GM23338 (cell line): Measurements from ENCODE around the gene SH3RF3. TPM values are rescaled to one million over a fixed set of nuclear protein-coding genes. Genes with fewer than 3 reads are reported as not detected.

ENCODE experiments used
- ATAC-seq: fragments of 200-7000 bp; cut with Tn5 transposase; 3 replicates; pipeline ENCODE4 v1.9.1; 2020
- DNase-seq: peaks from one replicate; pipeline ENCODE4 v3.0.0-alpha.2; 2015; ENCODE audit warnings: low spot score
- H2AFZ ChIP-seq: fragments of 200-600 bp; sonication (generic); 2 replicates; pipeline ENCODE4 v1.8.0; 2016; ENCODE audit warnings: antibody characterized with exemption, mild to moderate bottlenecking, moderate library complexity
- H3F3A ChIP-seq: fragments of 200-600 bp; sonication (generic); replicated peaks from 2 replicates; pipeline ENCODE4 v1.8.0; 2017; ENCODE audit warnings: antibody characterized with exemption, mixed run types, low read depth
- H3K27ac ChIP-seq: fragments of 200-600 bp; sonication (generic); 2 replicates; pipeline ENCODE4 v1.6.1; 2016; ENCODE audit warnings: low read depth
- H3K27me3 ChIP-seq: fragments of 200-600 bp; sonication (generic); 2 replicates; pipeline ENCODE4 v1.8.0; 2016; ENCODE audit warnings: mild to moderate bottlenecking, mixed run types, moderate library complexity; ENCODE audit not compliant: insufficient read depth
- H3K36me3 ChIP-seq: fragments of 200-600 bp; sonication (generic); 2 replicates; pipeline ENCODE4 v1.8.0; 2016; ENCODE audit warnings: mild to moderate bottlenecking; ENCODE audit not compliant: insufficient read depth
- H3K4me1 ChIP-seq: fragments of 200-600 bp; sonication (generic); 2 replicates; pipeline ENCODE4 v1.8.0; 2016; ENCODE audit warnings: mild to moderate bottlenecking, moderate library complexity; ENCODE audit not compliant: insufficient read depth
- H3K4me2 ChIP-seq: fragments of 200-600 bp; sonication (generic); 2 replicates; pipeline ENCODE4 v1.7.1; 2017; ENCODE audit warnings: mixed run types
- H3K4me3 ChIP-seq: fragments of 200-600 bp; sonication (generic); 2 replicates; pipeline ENCODE4 v1.6.1; 2016; ENCODE audit warnings: mixed run types
- H3K79me2 ChIP-seq: fragments of 200-600 bp; sonication (generic); replicated peaks from 2 replicates; pipeline ENCODE4 v1.8.0; 2017; ENCODE audit warnings: mild to moderate bottlenecking; ENCODE audit not compliant: insufficient read depth
- H3K9me2 ChIP-seq: fragments of 200-600 bp; sonication (generic); 2 replicates; pipeline ENCODE4 v1.8.0; 2017; ENCODE audit not compliant: insufficient read depth
- H4K20me1 ChIP-seq: fragments of 200-600 bp; sonication (generic); replicated peaks from 2 replicates; pipeline ENCODE4 v1.8.0; 2017; ENCODE audit warnings: mild to moderate bottlenecking; ENCODE audit not compliant: insufficient read depth
- H3K27ac Mint-ChIP-seq: 2 replicates; pipeline ENCODE4 v1.8.0; 2020; ENCODE audit warnings: inconsistent platforms, mild to moderate bottlenecking, moderate library complexity, mixed read lengths
- H3K27me3 Mint-ChIP-seq: 3 replicates; pipeline ENCODE4 v1.8.0; 2022; ENCODE audit warnings: low read depth, mild to moderate bottlenecking, moderate library complexity, mixed read lengths, inconsistent platforms; ENCODE audit not compliant: insufficient read depth, poor library complexity
- H3K36me3 Mint-ChIP-seq: 3 replicates; pipeline ENCODE4 v1.8.0; 2021; ENCODE audit warnings: low read depth, mild to moderate bottlenecking, inconsistent platforms, moderate library complexity, mixed read lengths
- H3K4me1 Mint-ChIP-seq: 3 replicates; pipeline ENCODE4 v1.8.0; 2020; ENCODE audit warnings: mild to moderate bottlenecking, inconsistent platforms, mixed read lengths
- H3K4me3 Mint-ChIP-seq: 3 replicates; pipeline ENCODE4 v1.8.0; 2021; ENCODE audit warnings: moderate library complexity, mild to moderate bottlenecking, inconsistent platforms, mixed read lengths
- H3K9me3 Mint-ChIP-seq: 3 replicates; pipeline ENCODE4 v1.8.0; 2020; ENCODE audit warnings: moderate library complexity, mild to moderate bottlenecking, inconsistent platforms, mixed read lengths
- EZH2 ChIP-seq: fragments of 200-600 bp; sonication (generic); IDR thresholded peaks from one replicate; pipeline ENCODE4 v1.8.0; 2017; ENCODE audit warnings: antibody characterized with exemption, mild to moderate bottlenecking, low read depth; ENCODE audit not compliant: unreplicated experiment
- JUNB ChIP-seq: IDR thresholded peaks from one replicate; pipeline ENCODE4 v1.6.1; 2016; ENCODE audit warnings: antibody characterized with exemption; ENCODE audit not compliant: unreplicated experiment
- NANOG ChIP-seq: IDR thresholded peaks from 2 replicates; pipeline ENCODE4 v1.6.1; 2016; ENCODE audit warnings: antibody characterized with exemption, borderline replicate concordance
- POLR2AphosphoS5 ChIP-seq: IDR thresholded peaks from 2 replicates; pipeline ENCODE4 v1.6.1; 2016; ENCODE audit warnings: antibody characterized with exemption, low read depth
- REST ChIP-seq: IDR thresholded peaks from one replicate; pipeline ENCODE4 v1.6.1; 2018; ENCODE audit warnings: antibody characterized with exemption; ENCODE audit not compliant: unreplicated experiment
- STAT1 ChIP-seq: IDR thresholded peaks from one replicate; pipeline ENCODE4 v1.6.1; 2016; ENCODE audit warnings: antibody characterized with exemption; ENCODE audit not compliant: unreplicated experiment
- ZNF114 ChIP-seq: fragments of 250-450 bp; sonication (Bioruptor Pico); IDR thresholded peaks from 2 replicates; pipeline ENCODE4 v1.5.0; 2020; ENCODE audit warnings: mild to moderate bottlenecking, moderate library complexity
- ZNF331 ChIP-seq: fragments of 250-450 bp; sonication (Bioruptor Pico); IDR thresholded peaks from 2 replicates; pipeline ENCODE4 v1.5.0; 2020; ENCODE audit warnings: low read depth, mild to moderate bottlenecking, moderate library complexity
- polyA plus RNA-seq: library from polyadenylated mRNA; unstranded; fragments of >200 nt; fragmentation: Nextera tagmentation; extraction: Ambion mirVana; gene quantifications from 2 replicates; pipeline ENCODE4 v1.2.1, GENCODE V29; 2016
- total RNA-seq: library from RNA; depleted of rRNA; stranded (reverse); fragments of >200 nt; shearing (Covaris generic); gene quantifications from 2 replicates; pipeline ENCODE4 v1.2.3, GENCODE V29; 2014
- TF ChIP-seq, protein P1 (sequence below): IDR thresholded peaks from 2 replicates; pipeline ENCODE4 v1.6.1; 2016; ENCODE audit warnings: antibody characterized with exemption
- TF ChIP-seq, protein P2 (sequence below), 2 experiments: fragments of 200-600 bp in 1 of 2; sonication (generic) in 1 of 2; conservative IDR thresholded peaks; 2 replicates each; pipeline versions ENCODE4 v1.5.1 to v1.6.1; 2016 to 2017; ENCODE audit warnings: antibody characterized with exemption in 2 of 2, low read depth in 2 of 2, mild to moderate bottlenecking in 2 of 2, moderate library complexity in 1 of 2

Gene SH3RF3
- total and polyA plus RNA-seq, 2 experiments from 2014 or later: 0.11 to 0.63 TPM

GRCh38 chr2:109136542-109136941 lies 7.5 kb downstream of the SH3RF3 start (continued):
- no peak for TF ChIP-seq REST
- no peak for TF ChIP-seq EZH2
- TF ChIP-seq, protein P1, sequence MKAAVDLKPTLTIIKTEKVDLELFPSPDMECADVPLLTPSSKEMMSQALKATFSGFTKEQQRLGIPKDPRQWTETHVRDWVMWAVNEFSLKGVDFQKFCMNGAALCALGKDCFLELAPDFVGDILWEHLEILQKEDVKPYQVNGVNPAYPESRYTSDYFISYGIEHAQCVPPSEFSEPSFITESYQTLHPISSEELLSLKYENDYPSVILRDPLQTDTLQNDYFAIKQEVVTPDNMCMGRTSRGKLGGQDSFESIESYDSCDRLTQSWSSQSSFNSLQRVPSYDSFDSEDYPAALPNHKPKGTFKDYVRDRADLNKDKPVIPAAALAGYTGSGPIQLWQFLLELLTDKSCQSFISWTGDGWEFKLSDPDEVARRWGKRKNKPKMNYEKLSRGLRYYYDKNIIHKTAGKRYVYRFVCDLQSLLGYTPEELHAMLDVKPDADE: no peak

DNA sequence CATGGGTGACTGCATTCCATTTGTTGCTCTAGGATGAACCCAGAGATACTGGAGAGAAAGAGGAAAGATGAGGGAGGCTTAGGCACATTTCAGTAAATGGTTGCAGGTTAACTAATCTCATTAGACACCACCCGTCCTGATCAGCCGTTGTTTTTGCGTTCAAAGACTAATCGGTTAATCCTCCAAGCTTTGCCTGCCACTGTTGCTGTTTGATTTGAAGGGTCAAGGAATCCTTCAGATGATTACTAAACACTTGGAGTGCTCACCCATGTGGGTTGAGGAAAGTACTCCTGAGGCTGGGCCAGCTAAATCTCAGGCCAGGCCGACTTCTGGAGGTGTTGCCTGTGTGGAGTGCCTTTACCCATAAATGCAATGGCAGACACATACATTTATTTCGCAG lies 8.6 kb downstream of the SH3RF3 start:
- Histone ChIP-seq H3K79me2 (no peaks in the 10 kb centered on the region), H3K4me3 (no peak overlapping the region), H3K4me2 (no peak overlapping the region), H3K4me1 (peaks cover 4% of the 10 kb centered on the region; the same call in 1 of the 2 replicates), H3F3A (no peaks in the 10 kb centered on the region), H3K27ac (no peak overlapping the region), H3K27me3 (peaks cover 4% of the 10 kb centered on the region), H4K20me1 (no peaks in the 10 kb centered on the region), H3K9me2 (no peaks in the 10 kb centered on the region), H2AFZ (no peak overlapping the region), H3K36me3 (no peaks in the 10 kb centered on the region)
- Mint-ChIP-seq H3K27me3 (peaks cover 2% of the 10 kb centered on the region), H3K36me3 (no peaks in the 10 kb centered on the region), H3K4me1 (peaks cover 8% of the 10 kb centered on the region; the same call in 2 of the 3 replicates), H3K27ac (no peak overlapping the region), H3K9me3 (no peaks in the 10 kb centered on the region), H3K4me3 (no peak overlapping the region)
- TF ChIP-seq ZNF331 (CRISPR knock-in tag) (no peak), ZNF114 (CRISPR knock-in tag) (no peak)
- ATAC-seq: no peak
- DNase-seq: no peak

DNA sequence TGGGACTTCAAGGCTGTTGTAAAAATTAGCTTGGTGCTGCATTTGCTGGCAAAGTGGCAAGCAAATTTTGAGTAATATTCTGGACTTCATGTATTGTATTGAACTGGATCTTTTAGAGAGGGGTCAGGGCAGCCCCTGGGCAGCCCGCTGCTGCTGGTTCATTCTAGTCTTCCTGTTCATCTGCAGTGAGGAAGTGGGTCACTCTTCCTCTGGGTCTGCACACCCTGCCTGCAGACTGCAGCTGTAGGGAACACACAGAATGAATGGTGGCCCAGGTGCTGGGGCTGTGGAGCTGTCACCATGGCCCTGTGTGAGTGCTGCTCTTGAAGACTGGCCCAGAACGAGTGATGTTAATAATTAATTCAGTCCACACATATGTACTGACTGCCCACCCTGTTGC lies 9.4 kb downstream of the SH3RF3 start:
- Histone ChIP-seq H3K27me3 (no peaks in the 10 kb centered on the region), H3K4me3 (no peak overlapping the region), H3K36me3 (no peaks in the 10 kb centered on the region), H3K27ac (no peak overlapping the region), H3K9me2 (no peaks in the 10 kb centered on the region), H3F3A (no peaks in the 10 kb centered on the region), H4K20me1 (no peaks in the 10 kb centered on the region), H3K79me2 (no peaks in the 10 kb centered on the region), H3K4me2 (no peak overlapping the region), H3K4me1 (no peaks in the 10 kb centered on the region), H2AFZ (no peak overlapping the region)
- ATAC-seq (no peak), DNase-seq (no peak)
- Mint-ChIP-seq H3K27me3 (peaks cover 2% of the 10 kb centered on the region), H3K36me3 (no peaks in the 10 kb centered on the region), H3K4me3 (no peak overlapping the region), H3K4me1 (peaks cover 8% of the 10 kb centered on the region; the same call in 2 of the 3 replicates), H3K9me3 (no peaks in the 10 kb centered on the region), H3K27ac (no peak overlapping the region)
- TF ChIP-seq STAT1 (no peak), JUNB (no peak), POLR2AphosphoS5 (no peak), EZH2 (no peak), REST (no peak), ZNF114 (CRISPR knock-in tag) (no peak), NANOG (no peak)
- TF ChIP-seq, protein P2, sequence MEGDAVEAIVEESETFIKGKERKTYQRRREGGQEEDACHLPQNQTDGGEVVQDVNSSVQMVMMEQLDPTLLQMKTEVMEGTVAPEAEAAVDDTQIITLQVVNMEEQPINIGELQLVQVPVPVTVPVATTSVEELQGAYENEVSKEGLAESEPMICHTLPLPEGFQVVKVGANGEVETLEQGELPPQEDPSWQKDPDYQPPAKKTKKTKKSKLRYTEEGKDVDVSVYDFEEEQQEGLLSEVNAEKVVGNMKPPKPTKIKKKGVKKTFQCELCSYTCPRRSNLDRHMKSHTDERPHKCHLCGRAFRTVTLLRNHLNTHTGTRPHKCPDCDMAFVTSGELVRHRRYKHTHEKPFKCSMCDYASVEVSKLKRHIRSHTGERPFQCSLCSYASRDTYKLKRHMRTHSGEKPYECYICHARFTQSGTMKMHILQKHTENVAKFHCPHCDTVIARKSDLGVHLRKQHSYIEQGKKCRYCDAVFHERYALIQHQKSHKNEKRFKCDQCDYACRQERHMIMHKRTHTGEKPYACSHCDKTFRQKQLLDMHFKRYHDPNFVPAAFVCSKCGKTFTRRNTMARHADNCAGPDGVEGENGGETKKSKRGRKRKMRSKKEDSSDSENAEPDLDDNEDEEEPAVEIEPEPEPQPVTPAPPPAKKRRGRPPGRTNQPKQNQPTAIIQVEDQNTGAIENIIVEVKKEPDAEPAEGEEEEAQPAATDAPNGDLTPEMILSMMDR (conservative IDR thresholded peaks at IDR 0.05; ENCODE audit: low read depth in 2 of 2): no peak
- TF ChIP-seq, protein P1: no peak
